ENCODE results near the gene CDYL2. TPM values are rescaled to one million over a fixed set of nuclear protein-coding genes. Genes with fewer than 3 reads are reported as not detected.

The CDYL2 gene
- total RNA-seq, 2 donors from 2014 or later, result 9.9 to 12.8 TPM

- Histone ChIP-seq H3K4me1 (ENCODE audit: control insufficient read depth, insufficient read depth, low read length) (no peaks in the 10 kb centered on the region), H3K4me3 (ENCODE audit: low read length) (no peak overlapping the region), H3K9me3 (ENCODE audit: control insufficient read depth, low read length) (peaks cover under 1% of the 10 kb centered on the region), H3K9ac (ENCODE audit: extremely low read depth, low read length, poor library complexity, severe bottlenecking) (no peak overlapping the region), H3K27me3 (ENCODE audit: control insufficient read depth, insufficient read depth, low read length, poor library complexity, severe bottlenecking) (no peaks in the 10 kb centered on the region), H3K27ac (ENCODE audit: low read depth, low read length) (no peak overlapping the region), H3K36me3 (ENCODE audit: control insufficient read depth, insufficient read depth, low read length) (no peaks in the 10 kb centered on the region)
- no peak for TF ChIP-seq CTCF (conservative IDR thresholded peaks at IDR 0.05)
- Mint-ChIP-seq H3K9me3 (peaks cover 4% of the 10 kb centered on the region), H3K36me3 (ENCODE audit: low read depth) (no peaks in the 10 kb centered on the region), H3K4me3 (no peak overlapping the region), H3K4me1 (no peaks in the 10 kb centered on the region), H3K27me3 (ENCODE audit: insufficient read depth) (no peaks in the 10 kb centered on the region), H3K27ac (no peak overlapping the region)
- WGBS, 2 experiments (ENCODE audit: insufficient coverage in 1 of 2, insufficient read length in 1 of 2), result no CpG with 5 or more reads among the region's 1 CpG
- no peak for DNase-seq
Measured at GRCh38 chr16:80775450-80775849, 28.9 kb downstream of the CDYL2 start.

GRCh38 chr16:80766798-80767197 is 37.6 kb downstream of the CDYL2 start:
- no peak for TF ChIP-seq CTCF (conservative IDR thresholded peaks at IDR 0.05)
- H3K27ac Mint-ChIP-seq, result no peak overlapping the region
- peaks cover 8% of the 10 kb centered on the region for H3K9me3 ChIP-seq (ENCODE audit: control insufficient read depth, low read length)

GRCh38 chr16:80759419-80760162 is 44.8 kb downstream of the CDYL2 start:
- 88 to 93% methylated on average over 3 to 6 of the region's 6 CpGs for WGBS, 2 experiments (ENCODE audit: insufficient coverage in 1 of 2, insufficient read length in 1 of 2)
- Histone ChIP-seq H3K4me3 (ENCODE audit: low read length) (no peak overlapping the region), H3K27me3 (ENCODE audit: control insufficient read depth, insufficient read depth, low read length, poor library complexity, severe bottlenecking) (no peaks in the 10 kb centered on the region)

More at GRCh38 chr16:80766798-80767197, 37.6 kb downstream of the CDYL2 start:
- Histone ChIP-seq H3K4me1 (ENCODE audit: control insufficient read depth, insufficient read depth, low read length) (no peaks in the 10 kb centered on the region), H3K27ac (ENCODE audit: low read depth, low read length) (no peak overlapping the region), H3K27me3 (ENCODE audit: control insufficient read depth, insufficient read depth, low read length, poor library complexity, severe bottlenecking) (no peaks in the 10 kb centered on the region), H3K9ac (ENCODE audit: extremely low read depth, low read length, poor library complexity, severe bottlenecking) (no peak overlapping the region), H3K36me3 (ENCODE audit: control insufficient read depth, insufficient read depth, low read length) (no peaks in the 10 kb centered on the region), H3K4me3 (ENCODE audit: low read length) (no peak overlapping the region)
- H3K4me3 Mint-ChIP-seq, result no peak overlapping the region
- H3K4me1 Mint-ChIP-seq, result peaks cover 10% of the 10 kb centered on the region
- H3K27me3 Mint-ChIP-seq (ENCODE audit: insufficient read depth), result no peaks in the 10 kb centered on the region
- WGBS, 2 experiments (ENCODE audit: insufficient coverage in 1 of 2, insufficient read length in 1 of 2), result 89% methylated on average over 1 of the region's 1 CpG; no CpG with 5 or more reads in 1 of the 2 experiments
- no peak for DNase-seq
- no peaks in the 10 kb centered on the region for H3K36me3 Mint-ChIP-seq (ENCODE audit: low read depth)
- peaks cover 3% of the 10 kb centered on the region for H3K9me3 Mint-ChIP-seq

More at GRCh38 chr16:80759419-80760162, 44.8 kb downstream of the CDYL2 start:
- Histone ChIP-seq H3K9me3 (ENCODE audit: control insufficient read depth, low read length) (no peaks in the 10 kb centered on the region), H3K4me1 (ENCODE audit: control insufficient read depth, insufficient read depth, low read length) (no peaks in the 10 kb centered on the region), H3K9ac (ENCODE audit: extremely low read depth, low read length, poor library complexity, severe bottlenecking) (no peak overlapping the region), H3K36me3 (ENCODE audit: control insufficient read depth, insufficient read depth, low read length) (no peaks in the 10 kb centered on the region), H3K27ac (ENCODE audit: low read depth, low read length) (no peak overlapping the region)
- Mint-ChIP-seq H3K36me3 (ENCODE audit: low read depth) (no peaks in the 10 kb centered on the region), H3K27ac (no peak overlapping the region), H3K27me3 (ENCODE audit: insufficient read depth) (no peaks in the 10 kb centered on the region), H3K4me1 (peaks cover 15% of the 10 kb centered on the region), H3K9me3 (peaks cover 2% of the 10 kb centered on the region), H3K4me3 (no peak overlapping the region)
- DNase-seq, result no peak
- no peak for TF ChIP-seq CTCF (conservative IDR thresholded peaks at IDR 0.05)

Measured in endodermal cell (in vitro differentiated cells).